IMR-90 (cell line): ENCODE data around the gene KIRREL1. TPM values are rescaled to one million over a fixed set of nuclear protein-coding genes. Genes with fewer than 3 reads are reported as not detected.

Source experiments
- ATAC-seq: fragments of 200-7000 bp; cut with Tn5 transposase; 2 replicates; pipeline ENCODE4 v1.9.1; 2020; ENCODE audit warnings: low read depth, mild to moderate bottlenecking, moderate library complexity
- BruUV-seq: library from RNA; stranded (reverse); fragments of 400-500 nt; replicated peaks from 2 replicates; lab custom pipeline; 2021; lab: Mats Ljungman, UMichigan
- CTCF ChIA-PET: fragments of 300-600 bp; formaldehyde crosslinking; extraction: SDS; loops from one replicate; lab custom pipeline; 2021; ENCODE audit warnings: antibody characterized with exemption; lab: Yijun Ruan, JAX
- POLR2A ChIA-PET: fragments of 300-600 bp; sonication (Branson Sonifier 250); formaldehyde crosslinking; loops from one replicate; lab custom pipeline; 2022; ENCODE audit warnings: antibody characterized with exemption; ENCODE audit not compliant: unreplicated experiment; lab: Charles Lee
- DNase-seq: peaks from one replicate; pipeline ENCODE4 v3.0.0; 2013
- H2AFZ ChIP-seq: replicated peaks from 2 replicates; pipeline ENCODE3; 2013; ENCODE audit warnings: low read length, mild to moderate bottlenecking; ENCODE audit not compliant: poor library complexity
- H2AK5ac ChIP-seq: 2 replicates; pipeline ENCODE4 v1.6.1; 2013; ENCODE audit warnings: low read depth, low read length, inconsistent platforms
- H2AK9ac ChIP-seq: replicated peaks from 2 replicates; pipeline ENCODE3; 2013; ENCODE audit warnings: mild to moderate bottlenecking, low read depth, low read length, moderate library complexity; ENCODE audit not compliant: poor library complexity
- H2BK120ac ChIP-seq: 2 replicates; pipeline ENCODE4 v1.6.1; 2013; ENCODE audit warnings: low read depth, low read length, inconsistent platforms
- H2BK15ac ChIP-seq: 3 replicates; pipeline ENCODE4 v1.6.1; 2013; ENCODE audit warnings: low read depth, low read length, inconsistent platforms
- H2BK20ac ChIP-seq: 2 replicates; pipeline ENCODE4 v1.6.1; 2013; ENCODE audit warnings: low read depth, mild to moderate bottlenecking, inconsistent platforms, low read length, moderate library complexity
- H2BK5ac ChIP-seq: 2 replicates; pipeline ENCODE4 v1.6.1; 2013; ENCODE audit warnings: mild to moderate bottlenecking, low read depth, low read length, inconsistent platforms; ENCODE audit not compliant: poor library complexity, severe bottlenecking
- H3K14ac ChIP-seq: replicated peaks from 2 replicates; pipeline ENCODE4 v1.6.1; 2013; ENCODE audit warnings: low read depth, low read length, inconsistent platforms
- H3K18ac ChIP-seq: 2 replicates; pipeline ENCODE4 v1.6.1; 2013; ENCODE audit warnings: low read depth, low read length, control low read depth
- H3K23ac ChIP-seq: 2 replicates; pipeline ENCODE4 v1.6.1; 2013; ENCODE audit warnings: low read depth, low read length, inconsistent platforms
- H3K27ac ChIP-seq: 2 replicates; pipeline ENCODE4 v1.5.1; 2013; ENCODE audit warnings: mild to moderate bottlenecking, control low read depth, low read length; ENCODE audit not compliant: insufficient read depth
- H3K27me3 ChIP-seq: 2 replicates; pipeline ENCODE4 v1.6.1; 2013; ENCODE audit warnings: low read length; ENCODE audit not compliant: control insufficient read depth, insufficient read depth
- H3K36me3 ChIP-seq: 2 replicates; pipeline ENCODE4 v1.6.1; 2013; ENCODE audit warnings: low read length, mixed read lengths; ENCODE audit not compliant: control insufficient read depth, insufficient read depth
- H3K4ac ChIP-seq: 2 replicates; pipeline ENCODE4 v1.6.1; 2013; ENCODE audit warnings: low read depth, low read length, inconsistent platforms
- H3K4me1 ChIP-seq: 2 replicates; pipeline ENCODE4 v1.6.1; 2013; ENCODE audit warnings: low read length, mixed read lengths; ENCODE audit not compliant: control insufficient read depth, insufficient read depth
- H3K4me2 ChIP-seq: 2 replicates; pipeline ENCODE4 v1.6.1; 2013; ENCODE audit warnings: low read depth, mild to moderate bottlenecking, control low read depth, low read length, moderate library complexity
- H3K4me3 ChIP-seq: 2 replicates; pipeline ENCODE4 v1.5.1; 2013; ENCODE audit warnings: low read depth, mild to moderate bottlenecking, control low read depth, low read length, moderate library complexity; ENCODE audit not compliant: insufficient read depth
- H3K56ac ChIP-seq: 2 replicates; pipeline ENCODE4 v1.6.1; 2013; ENCODE audit warnings: low read length, inconsistent platforms; ENCODE audit not compliant: insufficient read depth; ENCODE audit errors: extremely low read depth
- H3K79me1 ChIP-seq, 2 experiments: 2 replicates each; pipeline ENCODE4 v1.6.1; 2013; ENCODE audit warnings: low read length in 2 of 2, inconsistent platforms in 1 of 2, low read depth in 1 of 2
- H3K9ac ChIP-seq: 2 replicates; pipeline ENCODE4 v1.6.1; 2013; ENCODE audit warnings: low read depth, low read length, control low read depth
- H3K9me1 ChIP-seq: 2 replicates; pipeline ENCODE4 v1.6.1; 2013; ENCODE audit warnings: low read length, inconsistent platforms; ENCODE audit not compliant: insufficient read depth
- H3K9me3 ChIP-seq: 2 replicates; pipeline ENCODE4 v1.6.1; 2013; ENCODE audit warnings: low read length; ENCODE audit not compliant: control insufficient read depth, insufficient read depth
- H4K20me1 ChIP-seq: 2 replicates; pipeline ENCODE4 v1.6.1; 2013; ENCODE audit warnings: low read length, inconsistent platforms; ENCODE audit not compliant: insufficient read depth
- H4K5ac ChIP-seq: 2 replicates; pipeline ENCODE4 v1.6.1; 2013; ENCODE audit warnings: mild to moderate bottlenecking, low read depth, low read length, control low read depth
- H4K8ac ChIP-seq, 2 experiments: 2 replicates each; pipeline ENCODE4 v1.6.1; 2013; ENCODE audit warnings: low read depth in 2 of 2, low read length in 2 of 2, control low read depth in 1 of 2, inconsistent platforms in 1 of 2
- H4K91ac ChIP-seq: 2 replicates; pipeline ENCODE4 v1.6.1; 2013; ENCODE audit warnings: low read depth, low read length, inconsistent platforms; ENCODE audit not compliant: insufficient read depth
- BHLHE40 ChIP-seq: fragments of 150-350 bp; IDR thresholded peaks from 2 replicates; pipeline ENCODE4 v1.6.1; 2016; ENCODE audit warnings: mild to moderate bottlenecking, low read depth, low read length
- CEBPB ChIP-seq: IDR thresholded peaks from 2 replicates; pipeline ENCODE4 v1.6.1; 2012; ENCODE audit warnings: low read depth, low read length, improper control_type of control experiment
- CHD1 ChIP-seq: IDR thresholded peaks from 2 replicates; pipeline ENCODE4 v1.6.1; 2012; ENCODE audit warnings: low read depth, low read length, improper control_type of control experiment
- CTCF ChIP-seq: conservative IDR thresholded peaks from 2 replicates; pipeline ENCODE4 v1.5.1; 2012; ENCODE audit warnings: mild to moderate bottlenecking, low read depth, low read length, improper control_type of control experiment
- ELK1 ChIP-seq: fragments of 150-350 bp; IDR thresholded peaks from 2 replicates; pipeline ENCODE4 v1.6.1; 2016; ENCODE audit warnings: low read depth, mild to moderate bottlenecking, low read length, moderate library complexity, borderline replicate concordance
- FOS ChIP-seq: fragments of 150-350 bp; IDR thresholded peaks from 2 replicates; pipeline ENCODE4 v1.6.1; 2016; ENCODE audit warnings: low read depth, low read length
- MAFK ChIP-seq: IDR thresholded peaks from 2 replicates; pipeline ENCODE4 v1.6.1; 2012; ENCODE audit warnings: low read depth, low read length, improper control_type of control experiment
- MAZ ChIP-seq: IDR thresholded peaks from 2 replicates; pipeline ENCODE4 v1.6.1; 2012; ENCODE audit warnings: low read depth, mild to moderate bottlenecking, low read length, improper control_type of control experiment, moderate library complexity, borderline replicate concordance
- MXI1 ChIP-seq: IDR thresholded peaks from 2 replicates; pipeline ENCODE4 v1.6.1; 2012; ENCODE audit warnings: low read depth, mild to moderate bottlenecking, low read length, moderate library complexity, borderline replicate concordance
- NFE2L2 ChIP-seq: fragments of 150-350 bp; IDR thresholded peaks from 2 replicates; pipeline ENCODE4 v1.6.1; 2016; ENCODE audit warnings: low read depth, mild to moderate bottlenecking, low read length
- POLR2A ChIP-seq: IDR thresholded peaks from 2 replicates; pipeline ENCODE4 v1.6.1; 2012; ENCODE audit warnings: mild to moderate bottlenecking, low read depth, low read length
- RAD21 ChIP-seq: IDR thresholded peaks from 2 replicates; pipeline ENCODE4 v1.6.1; 2012; ENCODE audit warnings: low read length, improper control_type of control experiment
- RCOR1 ChIP-seq: IDR thresholded peaks from 2 replicates; pipeline ENCODE4 v1.6.1; 2012; ENCODE audit warnings: mild to moderate bottlenecking, low read length, improper control_type of control experiment; ENCODE audit not compliant: insufficient replicate concordance
- RFX5 ChIP-seq: IDR thresholded peaks from 2 replicates; pipeline ENCODE4 v1.8.0; 2012; ENCODE audit warnings: low read depth, mild to moderate bottlenecking, low read length, moderate library complexity
- SMC3 ChIP-seq: fragments of 150-350 bp; IDR thresholded peaks from 2 replicates; pipeline ENCODE4 v1.6.1; 2016; ENCODE audit warnings: low read depth, mild to moderate bottlenecking, antibody characterized with exemption, low read length, moderate library complexity
- USF2 ChIP-seq: fragments of 150-350 bp; IDR thresholded peaks from 2 replicates; pipeline ENCODE4 v1.6.1; 2017; ENCODE audit warnings: mild to moderate bottlenecking, antibody characterized with exemption, low read length, low read depth
- WGBS, 2 experiments: methylation state at CpG; one replicate each; pipeline versions ENCODE4 v1.1.5 to v1.1.7; 2013; ENCODE audit warnings: missing lambda C conversion rate in 2 of 2; ENCODE audit not compliant: insufficient read length in 1 of 2; ENCODE audit errors: extremely low coverage in 2 of 2; 5-methylcytosine and 5-hydroxymethylcytosine counted together
- dilution Hi-C: fragments of 300-500 bp; cut with HindIII; formaldehyde crosslinking; loops from one replicate; pipeline ENCODE4 v1.14.3; 2018; ENCODE audit warnings: low sequenced_read_pairs; ENCODE audit not compliant: unreplicated experiment
- in situ Hi-C: fragments of 300-500 bp; cut with MboI; formaldehyde crosslinking; loops from 3 replicates; pipeline ENCODE4 v1.14.3; 2019; ENCODE audit warnings: low sequenced_read_pairs, inconsistent platforms, mixed read lengths
- intact Hi-C: fragments of 100-400 bp; cut with micrococcal nuclease; formaldehyde crosslinking; loops from 2 replicates; pipeline ENCODE4 v1.10.0; 2022
- polyA plus RNA-seq, 3 experiments: library from polyadenylated mRNA; depleted of rRNA; stranded (reverse); fragments of >200 nt; gene quantifications; 2 replicates each; pipeline ENCODE4 v1.2.3, GENCODE V29; 2012; ENCODE audit warnings: low replicate concordance in 1 of 3
- total RNA-seq: library from RNA; depleted of rRNA; stranded (reverse); fragments of >200 nt; gene quantifications from 2 replicates; pipeline ENCODE4 v1.2.3, GENCODE V29; 2012

The KIRREL1 gene
- total and polyA plus RNA-seq, 2 of the 4 experiments (the other 2 are of a cell fraction): 58.1 to 64.7 TPM

- H2BK5ac ChIP-seq: no peak overlapping the region
- no peak overlapping the region for H3K18ac ChIP-seq
- no peaks in the 10 kb centered on the region for H3K4me1 ChIP-seq
- no TSS peak for BruUV-seq
- H3K9ac ChIP-seq: no peak overlapping the region
- no peak overlapping the region for H4K8ac ChIP-seq
- CTCF ChIA-PET: interaction anchor here (1.1 kb wide), 1 partner anchor 19 kb away, joined by 3 read pairs; no protein-coding TSS in a partner anchor
- no peak for DNase-seq
- intact Hi-C loops (loop anchor here (5.0 kb wide), 1 partner anchor 362 kb away; no protein-coding TSS in a partner anchor), in situ Hi-C loops (no loop called here), dilution Hi-C loops (no loop called here)
- H3K56ac ChIP-seq: no peak overlapping the region
- no peak overlapping the region for H3K4me2 ChIP-seq
- no peak overlapping the region for H2AFZ ChIP-seq
- H3K4ac ChIP-seq: no peak overlapping the region
- WGBS, 2 experiments: no CpG with 5 or more reads among the region's 5 CpGs
- no peaks in the 10 kb centered on the region for H4K20me1 ChIP-seq
- TF ChIP-seq MXI1 (no peak), NFE2L2 (no peak), USF2 (no peak), POLR2A (no peak), MAZ (no peak), ELK1 (no peak), CEBPB (no peak), BHLHE40 (no peak), CTCF (no peak), RAD21 (no peak), FOS (no peak), SMC3 (no peak), RCOR1 (no peak), CHD1 (no peak), MAFK (no peak), RFX5 (no peak)
- no peak overlapping the region for H3K27ac ChIP-seq
- no peak overlapping the region for H3K14ac ChIP-seq
- H3K36me3 ChIP-seq: no peaks in the 10 kb centered on the region
- peaks cover 8% of the 10 kb centered on the region for H3K27me3 ChIP-seq
- H2BK15ac ChIP-seq: no peak overlapping the region
- H3K4me3 ChIP-seq: no peak overlapping the region
- ATAC-seq: no peak
- no peak overlapping the region for H4K5ac ChIP-seq
- no peak overlapping the region for H2BK120ac ChIP-seq
- H3K9me3 ChIP-seq: no peaks in the 10 kb centered on the region
- no peak overlapping the region for H2BK20ac ChIP-seq
- no peaks in the 10 kb centered on the region for H3K9me1 ChIP-seq
- no peak overlapping the region for H2AK5ac ChIP-seq
- no peaks in the 10 kb centered on the region for H3K79me1 ChIP-seq
- H2AK9ac ChIP-seq: no peak overlapping the region
- no peak overlapping the region for H3K23ac ChIP-seq
- POLR2A ChIA-PET: no interaction called here
- no peak overlapping the region for H4K91ac ChIP-seq
These were observed 48.7 kb upstream of the KIRREL1 start for GRCh38 chr1:157944663-157945280.
